Smooth muscle cell (in vitro differentiated cells): ENCODE data around the gene CRKL. TPM values are rescaled to one million over a fixed set of nuclear protein-coding genes. Genes with fewer than 3 reads are reported as not detected.

Experiments
- DNase-seq: peaks from one replicate; lab custom pipeline; 2025; ENCODE audit not compliant: unreplicated experiment; lab: John Stamatoyannopoulos, UW
- H2AFZ ChIP-seq: fragments of 200-600 bp; sonication (generic); 2 replicates; pipeline ENCODE4 v1.6.0; 2016; ENCODE audit warnings: antibody characterized with exemption, low read depth, mild to moderate bottlenecking
- H3F3A ChIP-seq: fragments of 200-600 bp; sonication (generic); 2 replicates; pipeline ENCODE4 v1.6.0; 2017; ENCODE audit warnings: antibody characterized with exemption, low read depth
- H3K27ac ChIP-seq: fragments of 200-600 bp; sonication (generic); 2 replicates; pipeline ENCODE4 v1.5.1; 2016; ENCODE audit warnings: low read depth, mild to moderate bottlenecking
- H3K27me3 ChIP-seq: fragments of 200-600 bp; sonication (generic); 2 replicates; pipeline ENCODE4 v1.6.1; 2016; ENCODE audit warnings: low read depth, mild to moderate bottlenecking
- H3K36me3 ChIP-seq: fragments of 200-600 bp; sonication (generic); 2 replicates; pipeline ENCODE4 v1.5.1; 2016; ENCODE audit warnings: low read depth
- H3K4me1 ChIP-seq: fragments of 200-600 bp; sonication (generic); 2 replicates; pipeline ENCODE4 v1.5.1; 2016; ENCODE audit warnings: low read depth
- H3K4me2 ChIP-seq: fragments of 200-600 bp; sonication (generic); 2 replicates; pipeline ENCODE4 v1.6.0; 2016; ENCODE audit warnings: mild to moderate bottlenecking
- H3K4me3 ChIP-seq: fragments of 200-600 bp; sonication (generic); 2 replicates; pipeline ENCODE4 v1.5.1; 2016; ENCODE audit warnings: mild to moderate bottlenecking
- H3K79me2 ChIP-seq: fragments of 200-600 bp; sonication (generic); 2 replicates; pipeline ENCODE4 v1.6.0; 2016; ENCODE audit warnings: low read depth, mild to moderate bottlenecking
- H3K9ac ChIP-seq: fragments of 200-600 bp; sonication (generic); 2 replicates; pipeline ENCODE4 v1.6.0; 2016; ENCODE audit warnings: low read depth
- H3K9me3 ChIP-seq: fragments of 200-600 bp; sonication (generic); replicated peaks from 2 replicates; pipeline ENCODE4 v1.5.1; 2016; ENCODE audit warnings: low read depth
- H4K20me1 ChIP-seq: fragments of 200-600 bp; sonication (generic); 2 replicates; pipeline ENCODE4 v1.6.0; 2016; ENCODE audit warnings: low read depth
- CTCF ChIP-seq: fragments of 200-600 bp; sonication (generic); IDR thresholded peaks from 2 replicates; pipeline ENCODE4 v1.5.1; 2017; ENCODE audit warnings: borderline replicate concordance, mild to moderate bottlenecking, antibody characterized with exemption; ENCODE audit not compliant: insufficient read depth, poor library complexity, severe bottlenecking
- WGBS: methylation state at CpG from one replicate; pipeline ENCODE4 v1.1.7; 2016; ENCODE audit warnings: low lambda C conversion rate; 5-methylcytosine and 5-hydroxymethylcytosine counted together
- polyA plus RNA-seq: library from polyadenylated mRNA; unstranded; fragments of >200 nt; fragmentation: Nextera tagmentation; extraction: Ambion mirVana; gene quantifications from 2 replicates; pipeline ENCODE4 v1.2.1, GENCODE V29; 2016
- total RNA-seq: library from RNA; depleted of rRNA; stranded (reverse); fragments of >200 nt; gene quantifications from 2 replicates; pipeline ENCODE4 v1.2.3, GENCODE V29; 2014

The CRKL gene
- total and polyA plus RNA-seq, 2 experiments from 2014 or later = 26.6 to 40.9 TPM

GRCh38 chr22:20951151-20951931, 34.1 kb downstream of the CRKL start:
- no peak overlapping the region for H3K4me2 ChIP-seq
- H3K4me1 ChIP-seq = no peaks in the 10 kb centered on the region
- H4K20me1 ChIP-seq = peaks cover 91% of the 10 kb centered on the region
- H3K27ac ChIP-seq = peak overlapping the region; percentile 52
- no peak for TF ChIP-seq CTCF
- no peak overlapping the region for H2AFZ ChIP-seq
- 86% methylated on average over 10 of the region's 10 CpGs for WGBS
- H3K79me2 ChIP-seq = peaks cover 45% of the 10 kb centered on the region
- H3F3A ChIP-seq = peaks cover 20% of the 10 kb centered on the region
- H3K9me3 ChIP-seq = no peaks in the 10 kb centered on the region
- H3K4me3 ChIP-seq = no peak overlapping the region
- no peak overlapping the region for H3K9ac ChIP-seq
- no peaks in the 10 kb centered on the region for H3K27me3 ChIP-seq
- no peak for DNase-seq
- H3K36me3 ChIP-seq = no peaks in the 10 kb centered on the region

GRCh38 chr22:20951932-20952380, 34.7 kb downstream of the CRKL start:
- Histone ChIP-seq H3K36me3 (no peaks in the 10 kb centered on the region), H3K9me3 (no peaks in the 10 kb centered on the region), H3F3A (peaks cover 20% of the 10 kb centered on the region), H3K9ac (no peak overlapping the region), H2AFZ (no peak overlapping the region), H3K27me3 (no peaks in the 10 kb centered on the region), H3K79me2 (peaks cover 39% of the 10 kb centered on the region), H3K4me1 (no peaks in the 10 kb centered on the region), H3K4me3 (no peak overlapping the region), H3K27ac (peak overlapping the region; percentile 19), H4K20me1 (peaks cover 89% of the 10 kb centered on the region), H3K4me2 (no peak overlapping the region)
- 95% methylated on average over 8 of the region's 8 CpGs for WGBS
- no peak for TF ChIP-seq CTCF
- DNase-seq = no peak

GRCh38 chr22:20952544-20953341, 35.5 kb downstream of the CRKL start:
- peaks cover 20% of the 10 kb centered on the region for H3F3A ChIP-seq
- peak overlapping the region; percentile 19 for H3K27ac ChIP-seq
- H4K20me1 ChIP-seq = peaks cover 81% of the 10 kb centered on the region
- no peak for DNase-seq
- no peaks in the 10 kb centered on the region for H3K9me3 ChIP-seq
- H3K79me2 ChIP-seq = peaks cover 31% of the 10 kb centered on the region
- no peak overlapping the region for H2AFZ ChIP-seq
- H3K4me1 ChIP-seq = peaks cover under 1% of the 10 kb centered on the region
- no peaks in the 10 kb centered on the region for H3K27me3 ChIP-seq
- no peak overlapping the region for H3K4me2 ChIP-seq
- no peak overlapping the region for H3K9ac ChIP-seq
- H3K36me3 ChIP-seq = no peaks in the 10 kb centered on the region
- WGBS = 96% methylated on average over 13 of the region's 13 CpGs
- no peak for TF ChIP-seq CTCF
- no peak overlapping the region for H3K4me3 ChIP-seq
